Measurements from ENCODE around the gene NUMB.

DNA sequence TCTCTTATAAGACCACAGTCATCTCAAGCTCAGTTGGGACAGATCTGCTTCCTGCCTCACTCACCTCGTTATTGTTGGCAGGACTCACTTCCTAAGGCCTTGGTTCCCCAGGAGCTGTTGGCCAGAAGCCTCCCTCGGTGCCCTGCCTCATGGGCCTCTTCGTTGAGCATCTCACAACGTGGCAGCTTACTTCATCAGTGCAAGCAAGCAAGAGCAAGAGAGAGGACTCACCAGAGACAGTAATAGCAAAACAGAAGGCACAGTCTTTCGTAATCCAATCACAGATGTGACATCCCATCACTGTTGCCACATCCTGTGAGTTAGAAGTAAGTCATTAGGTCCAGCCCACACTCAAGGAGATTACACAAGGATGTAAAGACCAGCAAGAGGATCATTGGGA lies 5.1 kb upstream of the NUMB start:
- no peak for TF ChIP-seq EZH2phosphoT487 (IDR thresholded peaks at IDR 0.05; ENCODE audit: insufficient read depth, low read depth)
- TF ChIP-seq EZH2 (IDR thresholded peaks at IDR 0.05; ENCODE audit: insufficient read depth, poor library complexity, severe bottlenecking), result no peak

All from GM23248 (cell line).